KMS-11 (cell line): ENCODE measurements around the gene PTPRA.

Experiments
- H2AFZ ChIP-seq: fragments of 200-600 bp; sonication (generic); 2 replicates; pipeline ENCODE4 v1.6.1; 2016; ENCODE audit warnings: antibody characterized with exemption, mixed run types, low read depth
- H3K27ac ChIP-seq: fragments of 200-600 bp; sonication (generic); 2 replicates; pipeline ENCODE4 v1.6.1; 2016; ENCODE audit warnings: mild to moderate bottlenecking, mixed run types
- H3K27me3 ChIP-seq: fragments of 200-600 bp; sonication (generic); 2 replicates; pipeline ENCODE4 v1.6.1; 2017; ENCODE audit warnings: mild to moderate bottlenecking, low read depth, mixed run types, moderate library complexity; ENCODE audit not compliant: insufficient read depth
- H3K36me3 ChIP-seq: fragments of 200-600 bp; sonication (generic); 2 replicates; pipeline ENCODE4 v1.6.1; 2017; ENCODE audit warnings: mild to moderate bottlenecking, mixed run types; ENCODE audit not compliant: insufficient read depth
- H3K4me1 ChIP-seq: fragments of 200-600 bp; sonication (generic); 2 replicates; pipeline ENCODE4 v1.6.1; 2016; ENCODE audit warnings: mild to moderate bottlenecking, low read depth, mixed run types; ENCODE audit not compliant: poor library complexity, severe bottlenecking
- H3K4me2 ChIP-seq: fragments of 200-600 bp; sonication (generic); 2 replicates; pipeline ENCODE4 v1.7.0; 2016; ENCODE audit warnings: mild to moderate bottlenecking, mixed run types
- H3K4me3 ChIP-seq: fragments of 200-600 bp; sonication (generic); IDR thresholded peaks from 2 replicates; pipeline ENCODE4 v1.6.1; 2017; ENCODE audit warnings: low read depth, low read length, mixed read lengths; ENCODE audit not compliant: insufficient read depth
- H3K79me2 ChIP-seq: fragments of 200-600 bp; sonication (generic); 2 replicates; pipeline ENCODE4 v1.6.1; 2016; ENCODE audit warnings: low read depth, mixed run types; ENCODE audit not compliant: insufficient read depth
- H3K9ac ChIP-seq: fragments of 200-600 bp; sonication (generic); 2 replicates; pipeline ENCODE4 v1.6.1; 2016; ENCODE audit warnings: mild to moderate bottlenecking, mixed run types
- H4K20me1 ChIP-seq: fragments of 200-600 bp; sonication (generic); 2 replicates; pipeline ENCODE4 v1.6.1; 2016; ENCODE audit warnings: mild to moderate bottlenecking, mixed run types; ENCODE audit not compliant: insufficient read depth
- CTCF ChIP-seq: fragments of 200-600 bp; sonication (generic); conservative IDR thresholded peaks from 2 replicates; pipeline ENCODE4 v1.6.1; 2017; ENCODE audit warnings: low read depth, mild to moderate bottlenecking, antibody characterized with exemption, low read length, moderate library complexity, mixed read lengths

The PTPRA gene

GRCh38 chr20:2942439-2942838, 69.2 kb downstream of the PTPRA start:
- no peaks in the 10 kb centered on the region for H3K79me2 ChIP-seq
- no peak for TF ChIP-seq CTCF
- H2AFZ ChIP-seq = no peak overlapping the region
- no peak overlapping the region for H3K9ac ChIP-seq
- peaks cover 6% of the 10 kb centered on the region for H3K4me1 ChIP-seq
- no peaks in the 10 kb centered on the region for H3K36me3 ChIP-seq
- no peaks in the 10 kb centered on the region for H4K20me1 ChIP-seq
- no peak overlapping the region for H3K4me3 ChIP-seq
- no peak overlapping the region for H3K27ac ChIP-seq
- H3K27me3 ChIP-seq = no peaks in the 10 kb centered on the region
- H3K4me2 ChIP-seq = no peak overlapping the region

- no peak overlapping the region for H3K9ac ChIP-seq
- H3K79me2 ChIP-seq = no peaks in the 10 kb centered on the region
- H4K20me1 ChIP-seq = no peaks in the 10 kb centered on the region
- H3K27ac ChIP-seq = peak overlapping the region; percentile 42; the same call in 1 of the 2 replicates
- H3K27me3 ChIP-seq = no peaks in the 10 kb centered on the region
- peak overlapping the region; percentile 25; the same call in 1 of the 2 replicates for H3K4me2 ChIP-seq
- no peaks in the 10 kb centered on the region for H3K36me3 ChIP-seq
- H3K4me3 ChIP-seq = no peak overlapping the region
- no peak overlapping the region for H2AFZ ChIP-seq
- no peak for TF ChIP-seq CTCF
- peaks cover 17% of the 10 kb centered on the region for H3K4me1 ChIP-seq
Observed at GRCh38 chr20:2946988-2947961, 74.0 kb downstream of the PTPRA start.

DNA sequence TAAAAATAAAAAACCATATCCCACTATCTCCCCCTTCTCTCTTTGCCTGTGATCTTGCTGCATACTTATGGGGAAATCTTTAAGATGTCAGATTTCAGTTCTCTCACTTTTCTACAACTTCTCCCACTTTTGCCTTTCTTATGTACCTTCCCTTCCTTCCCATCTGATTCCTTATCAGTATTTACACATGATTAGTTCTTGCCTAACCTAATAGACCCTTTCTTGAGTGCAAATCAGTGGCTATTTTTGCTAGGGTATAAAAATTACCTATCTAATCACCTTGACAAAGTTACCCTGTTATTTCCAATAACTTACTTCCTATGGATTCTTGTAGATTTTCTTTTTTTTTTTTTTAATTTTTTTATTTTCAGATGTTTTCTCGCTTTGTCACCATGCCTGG, 75.7 kb downstream of the PTPRA start:
- Histone ChIP-seq H4K20me1 (no peaks in the 10 kb centered on the region), H3K4me1 (peaks cover 17% of the 10 kb centered on the region), H3K36me3 (no peaks in the 10 kb centered on the region), H3K27me3 (no peaks in the 10 kb centered on the region), H3K4me3 (no peak overlapping the region), H3K4me2 (no peak overlapping the region), H3K27ac (no peak overlapping the region), H3K79me2 (no peaks in the 10 kb centered on the region), H2AFZ (no peak overlapping the region), H3K9ac (no peak overlapping the region)
- no peak for TF ChIP-seq CTCF

DNA sequence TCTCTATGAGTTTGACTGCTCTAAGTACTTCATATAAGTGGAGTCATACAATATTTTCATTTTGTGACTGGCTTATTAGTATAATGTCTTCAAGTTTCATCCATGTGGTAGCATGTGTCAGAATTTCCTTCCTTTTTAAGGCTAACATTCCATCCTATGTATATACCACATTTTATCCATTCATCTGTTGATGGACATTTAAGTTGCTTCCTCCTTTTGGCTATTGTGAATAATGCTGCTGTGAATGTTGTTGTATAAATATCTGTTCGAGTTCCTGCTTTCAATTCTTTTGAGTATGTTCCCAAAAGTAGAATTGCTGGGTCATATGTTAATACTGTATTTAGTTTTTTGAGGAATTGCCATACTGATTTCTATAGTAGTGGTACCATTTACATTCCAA, 79.5 kb downstream of the PTPRA start:
- no peaks in the 10 kb centered on the region for H3K79me2 ChIP-seq
- no peak overlapping the region for H3K27ac ChIP-seq
- no peak for TF ChIP-seq CTCF

More for the DNA sequence above, 79.5 kb downstream of the PTPRA start:
- no peaks in the 10 kb centered on the region for H4K20me1 ChIP-seq
- no peak overlapping the region for H2AFZ ChIP-seq
- no peaks in the 10 kb centered on the region for H3K27me3 ChIP-seq
- no peak overlapping the region for H3K4me3 ChIP-seq
- no peak overlapping the region for H3K9ac ChIP-seq
- no peak overlapping the region for H3K4me2 ChIP-seq
- peaks cover 24% of the 10 kb centered on the region for H3K4me1 ChIP-seq
- no peaks in the 10 kb centered on the region for H3K36me3 ChIP-seq
